GM12801 (cell line): ENCODE measurements around the gene TP53AIP1.

Experiments
- TF ChIP-seq, protein P1 (sequence below): IDR thresholded peaks from one replicate; pipeline ENCODE4 v1.5.1; 2011; ENCODE audit warnings: control low read depth; ENCODE audit not compliant: insufficient read length; ENCODE audit errors: extremely low read depth

TP53AIP1 gene

DNA sequence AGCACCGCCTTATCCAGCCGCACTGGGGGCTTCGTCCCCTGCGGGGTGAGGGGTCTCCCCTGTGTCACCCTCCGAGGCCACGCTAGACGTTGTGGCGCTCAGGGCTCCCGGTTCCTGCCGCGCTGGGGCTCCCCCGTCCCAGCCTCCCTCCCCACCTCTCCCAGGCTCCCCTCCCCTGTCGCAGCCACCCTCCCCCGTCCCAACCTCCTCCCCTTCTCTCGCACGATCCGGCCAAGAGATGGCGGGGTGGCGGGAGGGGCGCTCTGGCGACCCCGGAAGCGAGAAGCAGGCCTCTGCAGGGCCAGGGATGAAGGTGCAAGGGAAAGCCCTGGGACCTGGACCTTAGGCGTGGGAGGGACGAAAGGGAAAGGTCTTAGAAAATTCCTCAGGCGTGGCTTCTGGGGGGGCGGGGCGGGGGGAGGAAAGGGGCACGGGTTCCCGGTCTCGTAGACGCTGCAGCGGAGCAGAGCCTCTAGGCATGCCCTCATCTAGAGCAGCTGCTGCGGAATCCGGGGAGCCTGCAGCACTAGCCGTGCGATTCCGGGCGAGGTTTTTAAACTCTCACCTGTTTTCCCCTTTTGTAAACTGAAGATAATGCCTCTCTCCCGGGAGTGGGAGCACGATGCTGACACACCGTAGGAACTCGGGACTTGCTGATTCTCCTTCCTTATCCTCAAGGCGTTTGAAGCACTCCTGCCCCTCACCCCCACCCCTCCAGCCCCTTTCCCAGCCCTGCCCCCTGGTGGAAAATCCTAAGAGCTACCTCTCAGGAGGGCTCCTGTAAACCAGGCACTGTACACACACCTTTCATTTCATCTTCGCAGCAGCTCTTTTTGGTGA is 37.1 kb downstream of the TP53AIP1 start:
- TF ChIP-seq, protein P1, sequence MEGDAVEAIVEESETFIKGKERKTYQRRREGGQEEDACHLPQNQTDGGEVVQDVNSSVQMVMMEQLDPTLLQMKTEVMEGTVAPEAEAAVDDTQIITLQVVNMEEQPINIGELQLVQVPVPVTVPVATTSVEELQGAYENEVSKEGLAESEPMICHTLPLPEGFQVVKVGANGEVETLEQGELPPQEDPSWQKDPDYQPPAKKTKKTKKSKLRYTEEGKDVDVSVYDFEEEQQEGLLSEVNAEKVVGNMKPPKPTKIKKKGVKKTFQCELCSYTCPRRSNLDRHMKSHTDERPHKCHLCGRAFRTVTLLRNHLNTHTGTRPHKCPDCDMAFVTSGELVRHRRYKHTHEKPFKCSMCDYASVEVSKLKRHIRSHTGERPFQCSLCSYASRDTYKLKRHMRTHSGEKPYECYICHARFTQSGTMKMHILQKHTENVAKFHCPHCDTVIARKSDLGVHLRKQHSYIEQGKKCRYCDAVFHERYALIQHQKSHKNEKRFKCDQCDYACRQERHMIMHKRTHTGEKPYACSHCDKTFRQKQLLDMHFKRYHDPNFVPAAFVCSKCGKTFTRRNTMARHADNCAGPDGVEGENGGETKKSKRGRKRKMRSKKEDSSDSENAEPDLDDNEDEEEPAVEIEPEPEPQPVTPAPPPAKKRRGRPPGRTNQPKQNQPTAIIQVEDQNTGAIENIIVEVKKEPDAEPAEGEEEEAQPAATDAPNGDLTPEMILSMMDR, result no peak

DNA sequence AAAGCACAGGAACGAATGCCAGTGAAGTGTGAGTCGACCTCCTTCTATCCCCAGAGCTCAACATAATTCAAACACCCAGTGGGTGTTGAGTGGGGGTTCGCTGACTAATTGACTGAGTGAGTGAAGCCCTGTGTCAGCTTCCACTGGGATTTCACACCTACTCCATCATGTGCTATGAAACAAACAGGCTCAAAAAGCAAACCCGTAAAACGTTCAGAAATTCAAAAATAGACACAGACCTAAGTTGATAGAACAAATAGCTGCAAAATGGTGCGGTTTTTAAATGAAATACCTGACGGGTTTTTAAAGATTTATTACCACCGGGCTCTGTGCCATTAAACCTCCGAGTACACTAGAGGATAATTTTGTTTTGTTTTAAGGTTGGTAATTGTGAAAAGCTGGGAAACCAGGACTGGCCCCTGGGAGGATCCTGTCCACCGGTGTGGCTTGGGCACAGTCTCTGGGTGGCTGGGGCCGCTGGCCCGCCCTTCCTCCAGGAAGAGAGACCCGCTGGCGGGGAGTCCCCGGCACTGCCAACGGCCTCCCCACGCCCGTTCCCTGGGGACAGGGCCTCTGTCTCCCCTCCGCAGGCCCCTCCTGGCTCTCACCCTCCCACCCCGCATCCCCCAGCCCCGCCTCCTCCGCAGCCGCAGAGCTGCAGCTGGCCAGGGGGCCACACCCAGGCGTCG is 37.9 kb downstream of the TP53AIP1 start:
- TF ChIP-seq, protein P1, result no peak

DNA sequence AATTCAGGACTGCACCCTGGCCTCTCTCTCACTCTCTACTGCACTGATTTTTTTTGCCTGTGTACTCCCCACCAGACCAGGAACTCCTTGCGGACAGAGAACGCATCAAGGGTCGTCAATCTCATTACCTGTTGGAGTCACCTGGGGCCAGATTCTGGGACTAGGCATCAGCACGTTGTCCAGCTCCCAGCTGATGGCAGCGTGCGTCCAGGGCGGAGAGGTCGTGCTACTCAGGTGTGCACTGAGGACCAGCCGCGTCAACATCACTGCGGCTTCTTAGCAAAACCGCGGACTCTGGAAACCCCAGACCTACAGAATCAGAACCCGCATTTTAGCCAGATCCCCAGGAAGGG is 38.4 kb downstream of the TP53AIP1 start:
- TF ChIP-seq, protein P1, result no peak

- TF ChIP-seq, protein P1, result no peak
These were observed 39.2 kb downstream of the TP53AIP1 start for GRCh38 chr11:128903248-128904061.

GRCh38 chr11:128902515-128903066 is 40.1 kb downstream of the TP53AIP1 start:
- TF ChIP-seq, protein P1, result no peak

DNA sequence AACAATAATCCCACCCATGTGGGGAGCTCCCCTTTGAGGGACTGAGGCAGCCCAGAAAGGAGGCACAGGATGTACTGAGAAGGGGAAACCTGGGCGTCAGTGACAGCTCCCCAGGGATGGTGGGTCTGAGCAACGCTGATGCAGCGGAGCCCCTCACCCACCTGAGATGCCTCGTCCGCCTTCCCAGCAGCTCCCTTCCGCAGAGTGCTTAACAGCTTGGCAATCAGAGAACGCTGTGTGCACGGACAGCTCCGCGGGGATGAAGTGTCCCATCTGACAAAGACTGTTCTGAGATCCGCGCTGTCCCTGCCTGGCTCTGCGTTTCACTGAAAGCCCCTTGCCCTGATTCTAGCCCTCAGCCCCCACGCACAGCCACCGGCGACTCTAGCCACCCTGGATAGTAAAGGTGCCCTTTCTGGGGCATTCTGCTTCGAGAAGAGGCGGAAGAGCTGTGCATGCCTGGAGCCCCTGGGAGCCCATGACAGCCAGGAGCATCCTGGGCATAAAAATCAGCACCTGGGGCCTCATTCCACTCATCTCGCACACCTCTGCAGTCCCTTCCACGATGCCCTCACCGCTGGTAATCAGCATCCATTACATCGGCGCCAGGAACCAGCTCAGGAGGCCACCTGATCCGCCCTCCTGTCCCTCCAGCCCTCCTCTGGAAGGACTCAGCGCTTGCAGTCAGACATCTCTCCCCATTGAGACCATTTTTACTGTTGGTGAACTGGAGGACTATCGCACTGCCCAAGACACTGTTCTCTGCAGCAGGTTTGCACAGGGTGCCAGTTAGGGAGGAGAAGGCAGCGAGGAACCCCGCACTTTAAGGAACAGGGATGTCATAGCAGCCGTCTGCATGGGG is 40.8 kb downstream of the TP53AIP1 start:
- TF ChIP-seq, protein P1, result no peak
